Right renal cortex interstitium (tissue), 3 donors: Measurements from ENCODE around the gene PPP1R3F. TPM values are rescaled to one million over a fixed set of nuclear protein-coding genes. Genes with fewer than 3 reads are reported as not detected.

ENCODE experiments used
- DNase-seq, 3 donors: peaks; one replicate each; pipeline ENCODE4 v3.0.0-alpha.2; 2013; ENCODE audit warnings: low read depth in 3 of 3, low spot score in 2 of 3
- polyA plus RNA-seq, 3 donors: library from polyadenylated mRNA; unstranded; fragments of 120-200 nt; gene quantifications; one replicate each; pipeline ENCODE4 v1.2.1, GENCODE V29; 2013; ENCODE audit not compliant: insufficient read length in 3 of 3

PPP1R3F gene
- polyA plus RNA-seq = 1 to 10 TPM; 4.9 to 6.0 (median 5.8) TPM

GRCh38 chrX:49269767-49270248 is at the start of gene PPP1R3F:
Gene PPP1R3F, plus strand, starts transcription at chrX:49269793. Its CDS starts 77 bp downstream, at chrX:49269870.
- no peak for DNase-seq

GRCh38 chrX:49220100-49220499 is 49.5 kb upstream of the PPP1R3F start:
- no peak for DNase-seq

- no peak for DNase-seq
Measured at GRCh38 chrX:49221868-49222267, 47.7 kb upstream of the PPP1R3F start.

GRCh38 chrX:49225858-49226257 is 43.7 kb upstream of the PPP1R3F start:
- no peak for DNase-seq

- DNase-seq = no peak
Measured at GRCh38 chrX:49226946-49227345, 42.6 kb upstream of the PPP1R3F start.

GRCh38 chrX:49227726-49228125 is 41.9 kb upstream of the PPP1R3F start:
- DNase-seq = no peak

- DNase-seq = no peak
Measured at GRCh38 chrX:49228185-49228584, 41.4 kb upstream of the PPP1R3F start.

- no peak for DNase-seq
Measured at GRCh38 chrX:49230500-49231232, 38.9 kb upstream of the PPP1R3F start.

- no peak for DNase-seq
Measured at GRCh38 chrX:49231333-49232000, 38.1 kb upstream of the PPP1R3F start.

- DNase-seq = no peak
Measured at GRCh38 chrX:49232525-49232924, 37.1 kb upstream of the PPP1R3F start.

GRCh38 chrX:49233176-49233575 is 36.4 kb upstream of the PPP1R3F start, which contains the start of gene CACNA1F:
Gene CACNA1F, minus strand, starts transcription at chrX:49233340. Its CDS starts 31 bp downstream, at chrX:49233309.
- no peak for DNase-seq

GRCh38 chrX:49233887-49234555 is 35.6 kb upstream of the PPP1R3F start:
- no peak for DNase-seq

GRCh38 chrX:49237060-49237459 is 32.5 kb upstream of the PPP1R3F start:
- DNase-seq = no peak

- no peak for DNase-seq
Measured at GRCh38 chrX:49238735-49239134, 30.9 kb upstream of the PPP1R3F start.

- no peak for DNase-seq
Measured at GRCh38 chrX:49242545-49243066, 27.0 kb upstream of the PPP1R3F start.

- DNase-seq = no peak
Measured at GRCh38 chrX:49243166-49243565, 26.4 kb upstream of the PPP1R3F start.

GRCh38 chrX:49244207-49244606 is 25.4 kb upstream of the PPP1R3F start:
- DNase-seq = no peak

- DNase-seq = no peak
Measured at GRCh38 chrX:49246541-49246940, 23.1 kb upstream of the PPP1R3F start.

GRCh38 chrX:49247346-49247745 is 22.2 kb upstream of the PPP1R3F start:
- no peak for DNase-seq

GRCh38 chrX:49247916-49248811 is 21.4 kb upstream of the PPP1R3F start:
- DNase-seq = no peak
